NCI-H748 treated with DMSO at 0.1 percent for 48 hours (cell line): ENCODE data around the gene AKAP1.

Experiments used
- DNase-seq: peaks from one replicate; lab custom pipeline; 2025; lab: John Stamatoyannopoulos, UW

Gene AKAP1

GRCh38 chr17:57106107-57106835 is 21.2 kb downstream of the AKAP1 start:
- DNase-seq: no peak

GRCh38 chr17:57106836-57107497 is 21.9 kb downstream of the AKAP1 start:
- no peak for DNase-seq

GRCh38 chr17:57107498-57108101 is 22.6 kb downstream of the AKAP1 start:
- DNase-seq: no peak

DNA sequence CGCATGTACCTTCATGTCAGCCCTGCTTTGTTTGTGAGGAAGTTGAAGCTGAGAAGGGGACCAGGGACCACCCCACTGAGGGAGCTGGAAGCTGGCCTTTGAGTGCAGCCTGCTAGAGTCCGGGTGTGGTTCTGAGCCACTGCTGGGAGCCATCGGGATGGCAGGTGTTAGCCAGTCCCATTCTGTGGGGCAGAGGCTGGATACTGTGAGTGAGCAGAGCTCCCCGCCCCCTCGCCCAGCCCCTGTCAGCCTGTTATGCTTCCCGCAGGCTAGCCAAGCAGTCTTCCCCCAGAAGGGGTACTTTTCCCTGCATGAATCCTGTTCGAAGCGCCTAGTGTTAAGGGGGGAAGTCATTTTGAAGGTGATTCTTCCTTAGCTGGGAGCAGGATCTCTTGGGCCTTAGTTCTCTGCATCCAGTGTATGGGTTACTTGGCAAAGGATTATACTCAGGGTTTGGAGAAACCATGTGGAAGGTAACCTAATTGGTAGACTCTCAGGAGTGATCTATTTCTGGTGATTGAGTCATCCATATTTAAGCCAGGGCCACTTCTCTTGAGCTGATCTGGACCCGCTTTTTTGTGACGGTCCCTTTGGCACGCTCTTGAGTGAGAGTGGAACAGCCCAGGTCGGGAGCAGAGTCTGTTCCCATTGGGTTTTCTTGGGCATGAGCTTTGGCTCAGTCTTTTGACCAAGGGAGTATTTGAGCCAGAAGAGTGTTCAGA is 23.8 kb downstream of the AKAP1 start:
- no peak for DNase-seq

DNA sequence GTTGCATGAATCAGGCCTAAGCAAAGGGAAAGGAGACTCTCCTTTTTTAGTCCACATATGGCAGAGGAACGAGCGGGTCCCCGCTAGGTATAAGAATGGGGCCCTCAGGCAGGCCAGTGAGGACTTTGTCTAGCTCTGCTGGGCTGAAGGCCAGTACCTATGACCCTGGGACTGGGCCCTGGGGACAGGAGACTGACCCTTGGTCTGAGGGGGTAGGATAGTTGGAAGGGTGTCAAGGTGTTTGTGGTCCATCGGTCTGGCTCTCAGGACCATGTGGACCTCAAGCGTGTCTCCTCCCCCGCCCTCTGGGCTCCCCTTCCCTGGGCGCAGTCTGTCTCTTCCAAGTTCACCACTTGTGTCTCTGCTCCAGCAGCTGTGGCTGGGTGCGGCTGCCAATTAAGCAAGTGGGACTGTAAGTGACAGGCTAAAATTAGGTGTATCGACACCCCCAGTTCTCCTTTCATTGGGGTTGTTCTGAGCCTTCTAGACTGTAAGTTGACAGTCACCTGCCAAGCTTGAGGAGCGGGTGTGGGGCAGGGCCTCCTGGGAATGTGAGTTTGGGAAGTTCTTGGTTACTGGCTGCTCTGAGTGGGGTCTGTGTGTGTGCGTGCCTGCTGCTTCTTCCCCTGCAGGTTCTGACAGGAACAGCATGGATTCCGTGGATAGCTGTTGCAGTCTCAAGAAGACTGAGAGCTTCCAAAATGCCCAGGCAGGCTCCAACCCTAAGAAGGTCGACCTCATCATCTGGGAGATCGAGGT is 24.5 kb downstream of the AKAP1 start:
- no peak for DNase-seq

DNA sequence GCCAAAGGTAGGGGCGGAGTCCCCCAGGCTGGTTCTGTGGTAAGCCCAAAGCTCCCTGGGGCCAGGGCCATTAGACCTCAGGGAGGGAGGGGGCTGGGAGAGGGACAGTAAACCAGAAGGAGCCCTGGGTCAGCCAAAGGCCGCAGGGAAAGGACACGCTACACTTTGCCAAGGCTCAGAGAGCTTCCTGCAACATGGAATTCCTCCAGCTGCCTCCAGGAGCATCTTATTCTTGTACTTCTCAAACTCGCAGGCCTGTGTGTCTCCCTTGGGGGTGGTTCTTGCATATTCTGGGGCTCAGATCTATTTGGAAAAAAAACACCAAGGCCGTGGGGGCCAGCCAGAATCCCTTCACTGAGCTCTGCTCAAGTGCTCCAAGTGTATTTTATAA is 25.1 kb downstream of the AKAP1 start:
- DNase-seq: no peak

DNA sequence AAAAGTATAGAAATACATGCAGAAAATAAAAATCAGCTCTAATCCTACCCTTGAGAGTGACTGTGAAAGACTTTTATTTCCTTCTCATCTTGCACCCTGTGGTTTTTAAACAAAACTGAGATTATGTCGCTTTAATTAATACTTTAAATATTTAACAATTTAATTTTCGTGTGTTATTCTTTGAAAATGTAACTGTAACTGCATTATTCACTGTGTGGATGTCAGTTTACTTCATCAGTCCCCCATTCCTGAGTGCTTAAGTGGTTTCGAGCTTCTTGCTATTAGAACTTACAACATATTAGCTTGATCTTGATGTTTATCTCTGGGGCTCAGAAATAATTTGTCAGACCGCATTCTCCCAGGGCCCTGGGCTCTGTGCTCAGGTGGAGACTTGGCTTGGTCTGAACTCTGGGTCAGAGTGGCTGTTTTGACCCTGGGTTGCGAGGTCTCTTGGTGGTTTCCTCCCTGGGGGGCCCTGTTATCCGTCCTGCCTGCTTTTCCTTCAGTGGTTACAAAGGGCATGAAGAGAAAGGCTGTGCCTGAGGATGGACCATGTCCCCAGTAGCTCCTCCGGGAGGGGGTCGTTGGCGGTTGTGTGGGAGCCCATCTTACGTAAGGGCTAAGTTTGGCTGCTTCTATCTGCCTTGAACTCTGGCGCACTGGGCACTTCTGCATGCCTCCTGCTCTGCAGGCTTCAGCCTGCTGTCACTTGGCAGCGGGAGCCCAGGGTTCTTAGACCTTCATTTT is 25.7 kb downstream of the AKAP1 start:
- no peak for DNase-seq

GRCh38 chr17:57111386-57111785 is 26.3 kb downstream of the AKAP1 start:
- DNase-seq: no peak

DNA sequence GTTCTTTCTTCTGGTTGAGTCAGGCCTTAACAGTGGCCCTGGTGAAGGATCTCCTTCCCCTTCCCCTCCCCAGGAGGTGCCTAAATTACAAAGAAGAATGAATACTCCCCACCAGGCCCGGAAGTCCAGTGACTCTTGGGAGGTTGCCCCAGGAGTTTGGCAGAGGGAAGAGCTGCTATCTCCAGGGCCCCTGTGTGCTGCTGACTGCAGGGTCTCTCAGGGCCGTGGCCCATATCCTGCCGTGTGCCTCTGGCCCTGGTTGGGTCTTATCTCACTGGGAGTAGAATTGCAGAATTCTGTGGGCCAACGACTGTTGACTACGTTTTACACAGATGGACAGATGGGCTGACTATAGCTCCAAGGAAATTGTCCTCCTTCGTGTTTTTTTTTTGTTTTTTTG is 28.0 kb downstream of the AKAP1 start:
- DNase-seq: no peak

GRCh38 chr17:57113656-57114055 is 28.6 kb downstream of the AKAP1 start:
- no peak for DNase-seq

- DNase-seq: no peak
Measured at GRCh38 chr17:57114085-57114673, 29.1 kb downstream of the AKAP1 start.

- no peak for DNase-seq
Measured at GRCh38 chr17:57115377-57115776, 30.3 kb downstream of the AKAP1 start.

DNA sequence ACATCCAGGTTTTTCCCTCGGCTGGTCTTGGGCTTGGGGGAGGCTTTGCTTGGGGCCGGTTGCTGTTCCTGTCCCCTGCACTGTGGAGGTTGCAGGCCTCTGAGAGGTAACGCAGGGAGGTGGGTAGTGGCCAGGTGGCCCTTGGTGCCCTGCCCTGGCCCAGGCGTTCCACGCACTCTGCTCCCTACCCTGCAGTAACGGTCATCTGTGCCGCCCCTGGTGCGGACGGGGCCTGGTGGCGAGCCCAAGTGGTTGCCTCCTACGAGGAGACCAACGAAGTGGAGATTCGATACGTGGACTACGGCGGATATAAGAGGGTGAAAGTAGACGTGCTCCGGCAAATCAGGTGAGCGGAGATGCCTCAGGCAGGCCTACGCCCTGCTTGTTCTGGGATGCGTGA is 30.9 kb downstream of the AKAP1 start:
- DNase-seq: no peak

- DNase-seq: no peak
Measured at GRCh38 chr17:57117798-57118197, 32.8 kb downstream of the AKAP1 start.

DNA sequence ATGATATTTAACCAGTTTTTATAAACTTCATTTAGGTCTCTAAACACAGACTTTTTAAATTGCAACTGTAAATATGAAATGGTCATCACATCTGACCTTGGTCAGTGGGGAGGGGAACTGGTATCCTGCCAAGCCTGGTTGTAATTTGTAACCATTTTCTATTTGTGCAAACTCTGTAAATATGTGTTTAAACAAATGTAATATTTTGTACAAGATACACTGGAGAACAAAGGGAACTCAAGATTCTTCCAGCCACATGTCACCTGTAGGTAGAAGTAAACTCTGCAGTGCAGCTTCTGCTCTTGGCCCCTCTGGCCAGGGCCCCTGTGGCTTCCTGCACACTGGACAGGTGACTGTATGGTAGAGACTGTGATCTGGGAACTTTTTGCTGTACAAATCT is 35.8 kb downstream of the AKAP1 start:
- no peak for DNase-seq

DNA sequence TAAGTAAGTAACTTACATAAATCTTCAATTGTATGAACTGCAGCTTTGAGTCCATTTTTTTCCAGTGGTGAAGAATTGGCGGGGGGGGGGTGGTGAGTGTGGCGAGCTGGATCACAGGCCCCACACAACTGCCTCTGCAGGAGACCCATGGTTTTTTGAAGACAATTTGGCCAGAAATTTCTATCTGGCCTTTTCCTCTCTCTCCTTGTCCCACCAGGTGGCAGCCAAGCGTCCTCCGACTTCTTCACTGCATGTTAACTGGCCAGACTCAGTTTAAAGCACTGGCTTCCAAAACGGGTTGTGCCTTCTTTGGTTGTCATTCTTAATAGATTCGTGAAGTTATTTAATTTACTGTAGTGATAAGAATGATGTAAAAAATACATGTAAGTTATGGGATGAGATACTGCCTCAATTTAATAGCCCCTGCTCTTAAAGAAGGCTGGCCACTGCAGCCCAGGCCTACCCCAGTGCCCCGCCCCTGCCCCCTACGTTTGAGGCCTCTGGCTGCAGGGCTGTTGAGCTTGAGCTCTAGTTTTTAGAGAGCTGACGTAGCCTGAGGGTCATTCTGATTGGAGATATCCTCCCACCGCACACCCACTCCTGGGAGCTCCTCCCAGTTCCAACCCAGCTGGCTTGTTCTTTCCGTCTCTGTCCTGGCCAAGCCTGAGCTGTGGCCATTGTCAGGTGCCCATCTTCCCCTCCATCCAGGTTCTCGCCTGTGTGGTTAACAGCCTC is 36.4 kb downstream of the AKAP1 start:
- no peak for DNase-seq

- DNase-seq: no peak
Measured at GRCh38 chr17:57124053-57124452, 39.0 kb downstream of the AKAP1 start.

GRCh38 chr17:57125406-57125805 is 40.4 kb downstream of the AKAP1 start:
- no peak for DNase-seq

DNA sequence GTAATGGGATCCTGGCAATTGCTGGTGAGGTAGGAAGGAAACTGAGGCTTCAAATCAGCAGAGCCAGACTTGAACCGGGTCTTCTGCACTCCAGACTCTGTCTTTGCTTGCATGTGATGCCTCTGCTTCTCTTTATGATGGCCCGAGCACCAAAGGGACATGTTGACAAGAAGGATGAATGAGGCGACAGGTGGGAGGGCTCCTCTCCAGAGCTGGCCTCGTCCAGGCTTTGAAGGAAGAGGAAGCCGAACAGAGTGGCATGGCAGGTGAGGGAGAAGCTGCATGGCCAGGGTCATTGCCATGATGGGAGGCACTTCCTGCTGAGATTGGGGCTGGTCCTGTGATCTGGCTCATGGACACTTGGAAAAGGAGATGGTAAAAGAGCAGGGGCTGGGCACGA is 40.8 kb downstream of the AKAP1 start:
- DNase-seq: no peak
